ENCODE results near the gene AGRP.
A peak's percentile ranks its signal among the peaks of the same experiment; 100 is the strongest.

The AGRP gene

DNA sequence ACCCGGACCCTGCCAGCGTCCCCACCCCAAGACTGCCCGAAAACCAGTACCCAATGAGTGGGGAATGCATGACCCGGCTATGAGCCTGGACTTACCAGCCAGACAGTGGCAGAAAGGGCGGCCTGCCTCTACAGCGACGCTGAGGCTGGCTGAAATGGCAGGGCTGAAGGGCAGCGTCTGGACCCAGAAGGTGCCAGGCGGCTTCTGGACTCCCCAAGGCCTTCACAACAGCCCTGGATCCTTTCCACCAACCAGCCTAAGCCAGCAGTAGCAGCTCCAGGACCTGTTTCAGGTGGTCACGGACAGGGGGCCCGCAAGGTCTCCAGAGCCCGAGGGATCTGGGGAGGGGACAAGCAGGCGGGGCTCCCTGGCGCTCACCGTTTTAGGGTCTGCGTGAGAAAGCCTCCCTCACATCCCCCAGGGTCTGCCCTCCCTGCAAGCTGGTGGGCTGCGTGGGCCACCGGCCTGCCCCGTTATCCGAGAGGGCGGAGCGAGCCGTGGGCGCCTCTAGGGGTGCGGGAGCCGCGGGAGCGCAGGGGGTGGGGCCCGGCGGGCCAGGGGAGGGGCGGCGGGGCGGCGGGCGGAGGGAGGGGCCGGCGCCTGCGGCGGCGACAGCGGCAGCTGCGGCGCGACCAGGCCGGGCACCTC is 45.0 kb upstream of the AGRP start, which contains the start of gene RIPOR1:
TSS of gene RIPOR1 (plus strand) at position 608 of the 648 bp plus-strand sequence. CDS start 9,618 bp downstream, outside the sequence.
- Histone ChIP-seq H3K4me3 (ENCODE audit: low read depth, low read length) (peak within 1 kb of the TSS; percentile 78), H3K27ac (peak within 1 kb of the TSS; percentile 76), H3K36me3 (replicated peaks) (no peaks in the 10 kb centered on the region), H3K27me3 (replicated peaks) (no peaks in the 10 kb centered on the region)
- no peak for TF ChIP-seq CTCF (IDR thresholded peaks at IDR 0.05; ENCODE audit: low read depth, low read length, missing control alignments)
- in situ Hi-C loops (cut with HindIII; ENCODE audit: low pct_ligation_motif_present, low sequenced_read_pairs) = no loop called here
- no peak for DNase-seq

- H3K27ac ChIP-seq = no peak overlapping the region
- no peak overlapping the region for H3K4me3 ChIP-seq (ENCODE audit: low read depth, low read length)
These were observed 42.9 kb upstream of the AGRP start for GRCh38 chr16:67526149-67526791.

DNA sequence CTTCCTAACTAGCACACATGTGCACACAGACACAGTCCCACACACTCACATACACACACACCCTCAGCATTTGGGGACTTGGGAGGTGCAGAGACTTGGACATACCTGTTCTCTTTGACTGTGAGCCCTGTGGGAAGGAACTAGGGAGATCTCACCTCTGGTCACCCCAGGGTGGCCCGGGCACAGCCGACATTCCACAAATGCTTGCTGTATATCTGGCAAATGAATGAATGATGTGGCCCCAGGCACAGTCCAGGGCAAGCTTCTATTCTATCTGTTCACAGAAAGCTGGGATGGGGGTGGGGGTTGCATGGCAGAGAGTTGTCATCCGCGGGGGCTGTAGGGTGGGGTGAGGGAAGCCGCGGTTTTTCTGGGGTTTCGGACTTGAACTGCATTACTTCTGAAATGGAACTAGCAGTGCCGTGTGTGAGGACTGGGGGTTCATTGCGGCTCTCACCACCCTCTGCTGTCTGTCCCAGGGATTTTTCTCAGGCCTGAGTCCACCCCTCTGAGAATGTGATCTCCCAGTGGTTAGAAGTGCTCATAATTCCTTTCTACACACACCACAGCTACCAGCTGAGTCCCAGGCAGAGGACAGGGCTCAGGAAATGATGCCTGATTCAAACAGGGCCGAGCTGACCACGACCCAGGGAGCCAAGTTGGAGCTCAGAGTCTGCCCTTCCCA is 42.0 kb upstream of the AGRP start:
- in situ Hi-C loops (cut with HindIII; ENCODE audit: low pct_ligation_motif_present, low sequenced_read_pairs) = no loop called here
- DNase-seq = no peak
- H3K4me3 ChIP-seq (ENCODE audit: low read depth, low read length) = no peak overlapping the region
- no peaks in the 10 kb centered on the region for H3K27me3 ChIP-seq (replicated peaks)
- H3K36me3 ChIP-seq (replicated peaks) = no peaks in the 10 kb centered on the region
- TF ChIP-seq CTCF (IDR thresholded peaks at IDR 0.05; ENCODE audit: low read depth, low read length, missing control alignments) = peak; percentile 45
- H3K27ac ChIP-seq = no peak overlapping the region

More at GRCh38 chr16:67526149-67526791, 42.9 kb upstream of the AGRP start:
- DNase-seq = no peak
- H3K27me3 ChIP-seq (replicated peaks) = no peaks in the 10 kb centered on the region
- in situ Hi-C loops (cut with HindIII; ENCODE audit: low pct_ligation_motif_present, low sequenced_read_pairs) = no loop called here
- H3K36me3 ChIP-seq (replicated peaks) = no peaks in the 10 kb centered on the region
- no peak for TF ChIP-seq CTCF (IDR thresholded peaks at IDR 0.05; ENCODE audit: low read depth, low read length, missing control alignments)

GRCh38 chr16:67521095-67521804 is 37.9 kb upstream of the AGRP start:
- TF ChIP-seq CTCF (IDR thresholded peaks at IDR 0.05; ENCODE audit: low read depth, low read length, missing control alignments) = peak; percentile 99
- no peaks in the 10 kb centered on the region for H3K27me3 ChIP-seq (replicated peaks)
- peak overlapping the region; percentile 85 for H3K27ac ChIP-seq
- H3K36me3 ChIP-seq (replicated peaks) = no peaks in the 10 kb centered on the region
- DNase-seq = peak; percentile 96
- H3K4me3 ChIP-seq (ENCODE audit: low read depth, low read length) = peak overlapping the region; percentile 64
- in situ Hi-C loops (cut with HindIII; ENCODE audit: low pct_ligation_motif_present, low sequenced_read_pairs) = no loop called here

DNA sequence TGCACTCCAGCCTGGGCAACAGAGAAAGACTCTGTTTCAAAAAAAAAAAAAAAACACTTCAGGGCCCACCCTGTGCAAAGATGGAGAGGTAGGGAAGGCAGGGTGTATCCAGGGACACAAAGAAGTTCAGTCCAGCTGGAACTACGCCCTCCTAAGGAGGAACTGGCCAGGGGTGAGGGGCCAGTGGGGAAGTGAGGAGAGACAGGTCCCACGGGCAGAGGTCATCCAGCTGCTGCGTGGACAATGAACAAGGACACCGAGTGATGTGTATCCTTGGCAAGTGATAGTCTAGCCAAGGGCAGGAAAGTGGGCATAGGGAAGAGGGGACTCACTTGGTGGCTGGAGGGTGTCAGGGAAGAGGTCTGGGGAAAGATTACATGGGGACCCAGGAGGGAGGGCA is 35.9 kb upstream of the AGRP start:
- no peak overlapping the region for H3K4me3 ChIP-seq (ENCODE audit: low read depth, low read length)
- no peaks in the 10 kb centered on the region for H3K36me3 ChIP-seq (replicated peaks)
- TF ChIP-seq CTCF (IDR thresholded peaks at IDR 0.05; ENCODE audit: low read depth, low read length, missing control alignments) = no peak
- DNase-seq = no peak
- no peaks in the 10 kb centered on the region for H3K27me3 ChIP-seq (replicated peaks)
- no peak overlapping the region for H3K27ac ChIP-seq
- in situ Hi-C loops (cut with HindIII; ENCODE audit: low pct_ligation_motif_present, low sequenced_read_pairs) = no loop called here

Measured in brain microvascular endothelial cell (primary cell).